GM12878 (cell line): ENCODE results near the gene SORCS2. TPM values are rescaled to one million over a fixed set of nuclear protein-coding genes. Genes with fewer than 3 reads are reported as not detected.

Experiments
- ATAC-seq: fragments of 200-7000 bp; cut with Tn5 transposase; 3 replicates; pipeline ENCODE4 v1.9.1; 2020; ENCODE audit warnings: mild to moderate bottlenecking, moderate library complexity
- BruUV-seq: library from RNA; stranded (reverse); fragments of 400-500 nt; replicated peaks from 2 replicates; lab custom pipeline; 2021; lab: Mats Ljungman, UMichigan
- CTCF ChIA-PET: fragments of 300-600 bp; sonication (Branson Sonifier 250); formaldehyde crosslinking; extraction: SDS; loops from one replicate; lab custom pipeline; 2021; ENCODE audit warnings: inconsistent platforms; lab: Yijun Ruan, JAX
- POLR2A ChIA-PET: fragments of 350-600 bp; formaldehyde crosslinking; extraction: SDS; loops from one replicate; lab custom pipeline; 2021; ENCODE audit warnings: inconsistent platforms; lab: Charles Lee
- RAD21 ChIA-PET: fragments of 300-600 bp; sonication (Branson Sonifier 250); formaldehyde crosslinking; loops from one replicate; lab custom pipeline; 2023; ENCODE audit warnings: antibody characterized with exemption; ENCODE audit not compliant: unreplicated experiment; lab: Charles Lee
- SMC1A ChIA-PET: fragments of 300-600 bp; sonication (Branson Sonifier 250); formaldehyde crosslinking; loops from one replicate; lab custom pipeline; 2023; ENCODE audit not compliant: unreplicated experiment, uncharacterized antibody; lab: Charles Lee
- DNase-seq: peaks from one replicate; pipeline ENCODE4 v3.0.0-alpha.2; 2011; ENCODE audit warnings: low read depth, low spot score
- FAIRE-seq: peaks from 3 replicates; lab custom pipeline; 2011; peaks lifted over from hg19 to GRCh38; lab: Jason Lieb, UNC
- H2AFZ ChIP-seq: 2 replicates; pipeline ENCODE4 v1.6.0; 2011; ENCODE audit warnings: low read depth, low read length, control low read depth; ENCODE audit not compliant: control insufficient read depth
- H3K27ac ChIP-seq: 2 replicates; pipeline ENCODE4 v1.5.1; 2011; ENCODE audit warnings: control low read depth; ENCODE audit not compliant: control insufficient read depth, insufficient read depth
- H3K27me3 ChIP-seq, 2 experiments: replicated peaks in 1 of 2; 2 replicates each; pipeline versions ENCODE4 v1.6.0 to v1.6.1; 2011; ENCODE audit warnings: low read length in 1 of 2; ENCODE audit not compliant: control insufficient read depth in 2 of 2, insufficient read depth in 2 of 2
- H3K36me3 ChIP-seq, 2 experiments: 2 replicates each; pipeline ENCODE4 v1.5.1; 2011; ENCODE audit warnings: low read length in 1 of 2; ENCODE audit not compliant: control insufficient read depth in 2 of 2, insufficient read depth in 2 of 2
- H3K4me1 ChIP-seq: 2 replicates; pipeline ENCODE4 v1.6.1; 2011; ENCODE audit warnings: mild to moderate bottlenecking, low read length, moderate library complexity, mixed read lengths; ENCODE audit not compliant: control insufficient read depth, insufficient read depth
- H3K4me2 ChIP-seq: 2 replicates; pipeline ENCODE4 v1.6.0; 2011; ENCODE audit warnings: control low read depth; ENCODE audit not compliant: control insufficient read depth, insufficient read depth
- H3K4me3 ChIP-seq: fragments of 200-600 bp; sonication (generic); 2 replicates; pipeline ENCODE4 v1.5.1; 2016
- H3K79me2 ChIP-seq: 2 replicates; pipeline ENCODE4 v1.6.0; 2011; ENCODE audit warnings: low read length; ENCODE audit not compliant: control insufficient read depth, insufficient read depth
- H3K9ac ChIP-seq: 2 replicates; pipeline ENCODE4 v1.8.0; 2011; ENCODE audit warnings: low read length, control low read depth, mixed read lengths; ENCODE audit not compliant: control insufficient read depth, insufficient read depth
- H3K9me3 ChIP-seq: replicated peaks from 3 replicates; pipeline ENCODE4 v1.5.1; 2011; ENCODE audit warnings: mild to moderate bottlenecking, low read length; ENCODE audit not compliant: control insufficient read depth, insufficient read depth
- H4K20me1 ChIP-seq: 2 replicates; pipeline ENCODE4 v1.6.0; 2011; ENCODE audit not compliant: control insufficient read depth, insufficient read depth
- BHLHE40 ChIP-seq, 2 experiments: fragments of 450-650 bp in 1 of 2; IDR thresholded peaks; 2 replicates each; pipeline ENCODE4 v1.6.1; 2011 to 2017; ENCODE audit warnings: low read depth in 2 of 2, borderline replicate concordance in 1 of 2, improper control_type of control experiment in 1 of 2, low read length in 1 of 2, mild to moderate bottlenecking in 1 of 2
- CEBPZ ChIP-seq: fragments of 150-350 bp; IDR thresholded peaks from 2 replicates; pipeline ENCODE4 v1.6.1; 2016; ENCODE audit warnings: low read depth, low read length
- ESRRA ChIP-seq: IDR thresholded peaks from 2 replicates; pipeline ENCODE4 v1.6.1; 2012; ENCODE audit warnings: mild to moderate bottlenecking, low read length, improper control_type of control experiment
- ETV6 ChIP-seq, 2 experiments: fragments of 450-650 bp in 1 of 2; IDR thresholded peaks in 1 of 2; conservative IDR thresholded peaks in 1 of 2; 2 replicates each; pipeline ENCODE4 v1.6.1; 2014; ENCODE audit warnings: antibody characterized with exemption in 1 of 2, borderline replicate concordance in 1 of 2, low read depth in 1 of 2, mild to moderate bottlenecking in 1 of 2, moderate library complexity in 1 of 2
- MYC ChIP-seq: IDR thresholded peaks from 2 replicates; pipeline ENCODE4 v1.6.1; 2011; ENCODE audit warnings: mild to moderate bottlenecking, low read length, moderate library complexity, inconsistent platforms; ENCODE audit not compliant: insufficient read depth, insufficient replicate concordance, insufficient read length, severe bottlenecking
- NR2F1 ChIP-seq: fragments of 450-650 bp; conservative IDR thresholded peaks from 2 replicates; pipeline ENCODE4 v1.6.1; 2017; ENCODE audit warnings: mild to moderate bottlenecking
- PAX5 ChIP-seq: IDR thresholded peaks from 2 replicates; pipeline ENCODE4 v1.6.1; 2011; ENCODE audit warnings: low read depth, low read length, borderline replicate concordance
- RCOR1 ChIP-seq: conservative IDR thresholded peaks from 2 replicates; pipeline ENCODE4 v1.6.1; 2012; ENCODE audit warnings: low read depth, low read length, improper control_type of control experiment
- ZBTB4 ChIP-seq: fragments of 450-650 bp; formaldehyde crosslinking; IDR thresholded peaks from 2 replicates; pipeline ENCODE4 v1.4.0; 2022; ENCODE audit warnings: mild to moderate bottlenecking, moderate library complexity
- WGBS: methylation state at CpG from one replicate; pipeline ENCODE4 v1.1.6; 2016; ENCODE audit warnings: low lambda C conversion rate; ENCODE audit not compliant: insufficient replicate concordance, insufficient coverage; ENCODE audit errors: missing lambda C conversion rate; 5-methylcytosine and 5-hydroxymethylcytosine counted together
- in situ Hi-C: fragments of 300-500 bp; cut with MboI; formaldehyde crosslinking; loops from 9 replicates; pipeline ENCODE4 v1.14.3; 2018; ENCODE audit warnings: mixed read lengths
- intact Hi-C: fragments of 100-400 bp; cut with micrococcal nuclease; formaldehyde crosslinking; loops from one replicate; pipeline ENCODE4 v1.14.2; 2022; ENCODE audit not compliant: unreplicated experiment
- polyA plus RNA-seq, 11 experiments: library from polyadenylated mRNA; depleted of rRNA in 4 of 11; unstranded in 6 of 11; stranded (reverse) in 5 of 11; fragments of >200 nt; fragmentation: Nextera tagmentation in 4 of 11; fragmentation: Illumina TruSeq in 1 of 11; extraction: Ambion mirVana in 4 of 11; extraction: Trizol in 1 of 11; gene quantifications; 1 replicate in 1 of 11; 2 replicates in 10 of 11; pipeline versions ENCODE4 v1.2.1 to v1.2.3, GENCODE V29; 2011 to 2016; ENCODE audit warnings: inconsistent platforms in 2 of 11, missing spikeins in 2 of 11, low read depth in 1 of 11
- total RNA-seq, 4 experiments: library from RNA; depleted of rRNA in 3 of 4; stranded (reverse); fragments of >200 nt in 3 of 4; fragmentation: Illumina TruSeq in 1 of 4; extraction: Trizol in 1 of 4; gene quantifications; 2 replicates each; pipeline versions ENCODE4 v1.2.1 to v1.2.3, GENCODE V29; 2013 to 2021

The SORCS2 gene
- total and polyA plus RNA-seq, 10 of the 15 experiments (the other 5 are each of a cell fraction or from before 2014, with no cell fraction given), result 0.01 to 0.15 (median 0.05) TPM; not detected in 5

- ChIA-PET CTCF (no interaction called here), SMC1A (no interaction called here), POLR2A (no interaction called here), RAD21 (interaction anchor here (0.6 kb wide), 1 partner anchor 234 kb away, joined by 4 read pairs; no protein-coding TSS in a partner anchor)
- no peaks in the 10 kb centered on the region for H3K36me3 ChIP-seq
- ATAC-seq (no peak), DNase-seq (no peak), FAIRE-seq (no peak)
- no peak overlapping the region for H3K4me2 ChIP-seq
- H4K20me1 ChIP-seq, result no peaks in the 10 kb centered on the region
- H3K9ac ChIP-seq, result no peak overlapping the region
- TF ChIP-seq RCOR1 (no peak), MYC (no peak)
- H2AFZ ChIP-seq, result no peak overlapping the region
- intact Hi-C loops, result no loop called here
- H3K27ac ChIP-seq, result no peak overlapping the region
- BruUV-seq, result no TSS peak
- 14% methylated on average over 8 of the region's 8 CpGs for WGBS
- H3K4me1 ChIP-seq, result no peaks in the 10 kb centered on the region
- no peak overlapping the region for H3K4me3 ChIP-seq
- no peaks in the 10 kb centered on the region for H3K27me3 ChIP-seq
- H3K79me2 ChIP-seq, result no peaks in the 10 kb centered on the region
- in situ Hi-C loops, result no loop called here
- no peaks in the 10 kb centered on the region for H3K9me3 ChIP-seq
These were observed 175.5 kb downstream of the SORCS2 start for GRCh38 chr4:7367864-7368277.

GRCh38 chr4:7368296-7368695 is 176.0 kb downstream of the SORCS2 start:
- RAD21 ChIA-PET, result no interaction called here
- Histone ChIP-seq H2AFZ (no peak overlapping the region), H3K9me3 (no peaks in the 10 kb centered on the region), H4K20me1 (no peaks in the 10 kb centered on the region), H3K4me1 (no peaks in the 10 kb centered on the region), H3K9ac (no peak overlapping the region), H3K4me3 (no peak overlapping the region), H3K27me3 (no peaks in the 10 kb centered on the region), H3K79me2 (no peaks in the 10 kb centered on the region), H3K27ac (no peak overlapping the region), H3K4me2 (no peak overlapping the region), H3K36me3 (no peaks in the 10 kb centered on the region)
- ATAC-seq (no peak), DNase-seq (no peak), FAIRE-seq (no peak)
- SMC1A ChIA-PET, result no interaction called here
- POLR2A ChIA-PET, result no interaction called here
- CTCF ChIA-PET, result no interaction called here
- in situ Hi-C loops, result no loop called here
- no TSS peak for BruUV-seq
- 27% methylated on average over 7 of the region's 7 CpGs for WGBS
- intact Hi-C loops, result no loop called here
- TF ChIP-seq ZBTB4 (CRISPR knock-in tag), result no peak
- no peak for TF ChIP-seq NR2F1
- no peak for TF ChIP-seq CEBPZ
- no peak for TF ChIP-seq ETV6 (conservative IDR thresholded peaks at IDR 0.05 in 1 of 2, IDR thresholded peaks at IDR 0.05 in 1 of 2; ENCODE audit: borderline replicate concordance in 1 of 2, low read depth in 1 of 2)
- no peak for TF ChIP-seq ESRRA
- TF ChIP-seq BHLHE40 (IDR thresholded peaks at IDR 0.05; ENCODE audit: borderline replicate concordance in 1 of 2, low read depth in 2 of 2, low read length in 1 of 2), result no peak
- no peak for TF ChIP-seq PAX5
